Fibroblast of pulmonary artery (primary cell): ENCODE data around the gene DKK2.
"Not testable (repeated sequence)": the region's sequence is repeated elsewhere in the genome, so short reads cannot be mapped to it uniquely, and the experiment has no call there.

Experiments used
- DNase-seq: peaks from one replicate; pipeline ENCODE4 v3.0.0-alpha.2; 2010; ENCODE audit warnings: low read depth
- H3K4me3 ChIP-seq: replicated peaks from 2 replicates; pipeline ENCODE4 v1.5.1; 2011; ENCODE audit warnings: low read depth, mild to moderate bottlenecking, control low read depth, low read length, moderate library complexity
- TF ChIP-seq, protein P1 (sequence below): IDR thresholded peaks from 2 replicates; pipeline ENCODE4 v1.5.1; 2011; ENCODE audit warnings: mild to moderate bottlenecking, control low read depth, low read length, inconsistent platforms; ENCODE audit errors: missing control alignments

DKK2 gene

DNA sequence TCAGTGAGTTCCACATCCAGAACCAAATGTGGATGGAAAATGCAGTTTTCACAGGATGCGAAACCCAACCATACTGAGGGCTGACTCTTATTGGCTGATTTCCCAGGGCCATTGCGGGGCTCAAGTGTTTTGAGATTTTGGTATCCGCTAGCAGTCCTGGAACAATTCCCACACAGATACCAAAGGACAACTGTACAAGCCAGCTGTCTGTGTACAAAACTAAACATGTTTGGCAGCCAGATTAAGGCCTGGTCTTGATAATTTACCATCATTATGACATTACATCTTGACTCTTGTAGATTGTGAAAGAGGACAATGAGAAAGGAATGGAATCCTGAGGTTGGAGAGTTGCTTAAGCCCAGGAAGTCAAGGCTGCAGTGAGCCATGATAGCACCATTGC lies 121.9 kb downstream of the DKK2 start:
- TF ChIP-seq, protein P1, sequence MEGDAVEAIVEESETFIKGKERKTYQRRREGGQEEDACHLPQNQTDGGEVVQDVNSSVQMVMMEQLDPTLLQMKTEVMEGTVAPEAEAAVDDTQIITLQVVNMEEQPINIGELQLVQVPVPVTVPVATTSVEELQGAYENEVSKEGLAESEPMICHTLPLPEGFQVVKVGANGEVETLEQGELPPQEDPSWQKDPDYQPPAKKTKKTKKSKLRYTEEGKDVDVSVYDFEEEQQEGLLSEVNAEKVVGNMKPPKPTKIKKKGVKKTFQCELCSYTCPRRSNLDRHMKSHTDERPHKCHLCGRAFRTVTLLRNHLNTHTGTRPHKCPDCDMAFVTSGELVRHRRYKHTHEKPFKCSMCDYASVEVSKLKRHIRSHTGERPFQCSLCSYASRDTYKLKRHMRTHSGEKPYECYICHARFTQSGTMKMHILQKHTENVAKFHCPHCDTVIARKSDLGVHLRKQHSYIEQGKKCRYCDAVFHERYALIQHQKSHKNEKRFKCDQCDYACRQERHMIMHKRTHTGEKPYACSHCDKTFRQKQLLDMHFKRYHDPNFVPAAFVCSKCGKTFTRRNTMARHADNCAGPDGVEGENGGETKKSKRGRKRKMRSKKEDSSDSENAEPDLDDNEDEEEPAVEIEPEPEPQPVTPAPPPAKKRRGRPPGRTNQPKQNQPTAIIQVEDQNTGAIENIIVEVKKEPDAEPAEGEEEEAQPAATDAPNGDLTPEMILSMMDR: no peak
- peak; percentile 20 for DNase-seq
- H3K4me3 ChIP-seq: no peak overlapping the region

DNA sequence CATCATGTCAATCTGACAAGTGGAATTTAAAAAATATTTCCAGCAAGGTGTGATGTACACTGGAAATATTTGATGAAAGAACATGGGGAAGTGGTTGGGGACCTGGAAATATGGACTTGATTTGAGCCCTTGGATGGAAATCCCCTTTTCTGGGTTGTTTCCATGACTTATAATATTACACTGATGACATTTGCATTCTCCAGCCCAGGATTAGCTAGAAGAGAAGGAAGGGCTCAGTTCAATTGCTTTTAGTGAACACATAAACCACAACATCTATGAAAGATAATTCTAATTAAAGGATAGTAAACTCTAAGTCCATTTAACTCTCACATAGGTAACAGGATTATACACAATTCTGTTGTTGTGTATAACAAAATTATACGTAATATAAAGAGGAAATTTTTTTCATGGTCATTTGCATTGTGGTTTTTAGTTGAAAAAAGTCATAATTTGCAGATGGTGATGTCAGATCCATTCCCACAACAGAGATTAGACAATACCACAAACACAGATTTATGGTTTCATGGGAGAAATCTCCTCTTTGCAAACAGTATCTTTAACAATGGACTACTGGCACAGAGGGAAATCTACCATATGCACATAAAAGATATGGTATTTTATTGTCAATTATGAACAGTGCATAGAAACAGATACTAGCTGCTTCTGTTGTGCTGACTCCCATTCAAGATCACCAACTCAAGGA lies 126.5 kb downstream of the DKK2 start:
- TF ChIP-seq, protein P1: no peak
- DNase-seq: no peak
- H3K4me3 ChIP-seq: no peak overlapping the region

DNA sequence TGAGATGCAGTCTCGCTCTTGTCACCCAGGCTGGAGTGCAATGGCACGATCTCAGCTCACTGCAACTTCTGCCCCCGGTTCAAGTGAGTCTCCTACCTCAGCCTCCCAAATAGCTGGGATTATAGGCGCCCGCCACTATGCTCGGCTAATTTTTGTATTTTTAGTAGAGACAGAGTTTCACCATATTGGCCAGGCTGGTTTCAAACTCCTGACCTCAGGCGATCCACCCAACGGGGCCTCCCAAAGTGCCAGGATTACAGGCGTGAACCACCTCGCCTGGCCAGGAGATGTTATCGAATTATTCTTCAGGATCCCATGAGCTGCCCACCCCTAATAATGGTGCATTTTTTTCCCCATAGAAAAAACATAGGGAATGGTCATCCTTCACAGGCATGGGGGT lies 128.1 kb downstream of the DKK2 start:
- DNase-seq, H3K4me3 ChIP-seq: not testable (repeated sequence)

DNA sequence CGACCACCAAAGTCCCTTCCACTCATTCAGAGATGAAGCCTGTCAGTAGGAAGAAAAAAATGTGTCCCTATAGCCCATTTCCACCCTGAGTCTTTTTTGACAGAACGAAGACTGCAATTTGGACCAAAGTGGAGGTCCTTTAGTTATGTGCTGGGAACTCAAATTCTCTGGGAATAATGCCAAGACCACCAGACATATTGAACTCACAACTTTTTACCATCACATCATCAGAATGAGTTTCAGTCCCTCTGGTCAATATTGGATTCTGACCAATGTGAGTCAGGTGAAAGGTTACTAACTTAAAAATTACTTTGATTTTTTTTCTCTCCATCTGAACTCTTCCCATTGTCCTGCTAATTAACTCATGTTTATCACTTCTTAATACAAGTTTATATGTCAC lies 128.9 kb downstream of the DKK2 start:
- no peak for DNase-seq
- TF ChIP-seq, protein P1: no peak
- no peak overlapping the region for H3K4me3 ChIP-seq

GRCh38 chr4:106906728-106907127 lies 129.4 kb downstream of the DKK2 start:
- H3K4me3 ChIP-seq: no peak overlapping the region
- TF ChIP-seq, protein P1: no peak
- DNase-seq: no peak

DNA sequence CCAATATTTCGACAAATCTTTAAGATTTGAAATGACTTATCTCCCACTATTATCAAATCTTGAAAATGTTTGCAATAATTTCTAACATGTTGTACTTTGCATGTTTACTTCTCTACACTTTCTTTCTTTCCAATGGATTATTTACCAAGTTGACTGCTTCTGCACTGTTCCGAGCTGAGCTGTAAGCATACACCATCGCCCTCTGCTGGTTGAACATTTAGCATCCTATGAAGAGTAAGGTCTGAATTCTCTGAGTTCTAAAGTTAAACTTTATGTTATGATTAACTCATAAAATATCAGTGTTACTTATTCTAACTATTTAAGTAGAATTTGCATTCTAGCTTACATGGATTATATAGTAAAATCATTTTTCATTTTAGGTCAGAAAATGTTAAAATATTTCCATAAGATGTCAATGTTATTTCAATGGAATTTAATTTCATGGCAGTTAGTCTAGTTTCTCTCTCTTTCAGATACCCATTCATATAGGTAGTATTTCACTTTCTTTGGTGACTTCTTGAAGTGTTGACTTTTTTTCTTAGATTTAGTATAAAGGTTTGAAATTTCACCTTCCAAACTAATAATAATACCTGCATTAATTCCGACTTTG lies 137.4 kb downstream of the DKK2 start:
- no peak overlapping the region for H3K4me3 ChIP-seq
- TF ChIP-seq, protein P1: peak; percentile 94
- peak; percentile 76 for DNase-seq

DNA sequence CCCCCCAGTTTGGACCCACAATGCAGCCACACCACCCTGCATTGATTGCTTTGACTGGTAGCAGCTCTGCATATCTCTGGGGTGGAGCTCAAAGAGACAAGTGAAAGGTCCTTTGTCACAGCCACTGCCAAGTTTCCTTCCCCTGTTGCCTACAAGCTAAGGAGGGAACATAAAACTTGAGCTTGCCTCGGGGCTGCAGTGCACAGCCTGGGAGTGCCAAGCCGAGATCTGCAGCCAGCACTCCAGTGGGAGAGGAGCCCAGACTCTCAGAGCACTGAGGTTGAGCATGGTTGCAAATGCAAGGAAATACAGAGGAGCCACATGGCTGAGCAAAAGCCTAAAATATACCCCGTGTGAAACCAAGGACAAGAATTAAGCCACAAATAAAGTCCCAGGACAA lies 142.2 kb downstream of the DKK2 start:
- DNase-seq: no peak
- TF ChIP-seq, protein P1: no peak
- no peak overlapping the region for H3K4me3 ChIP-seq
